ENCODE measurements around the gene LTA. TPM values are rescaled to one million over a fixed set of nuclear protein-coding genes. Genes with fewer than 3 reads are reported as not detected.

Gene LTA
- total and polyA plus RNA-seq, 2 donors (not counting 3 experiments of a cell fraction or from before 2014, with no cell fraction given), result 0.46 TPM; not detected in 1

GRCh38 chr6:31620586-31621319 is 48.7 kb downstream of the LTA start, which contains the start of gene PRRC2A:
Gene PRRC2A, plus strand, starts transcription at chr6:31620715. Its CDS starts 2,075 bp downstream, at chr6:31622790.
- Histone ChIP-seq H3K27ac (ENCODE audit: insufficient read depth, low read depth, low read length) (peak within 1 kb of the TSS; percentile 95), H2AFZ (ENCODE audit: low read depth, low read length) (peak within 1 kb of the TSS; percentile 65), H3K4me3 (replicated peaks in 1 of 3; ENCODE audit: insufficient read depth in 1 of 3, low read depth in 1 of 3, low read length in 3 of 3) (peak within 1 kb of the TSS; percentile 80 to 99 (median 95)), H3K79me2 (ENCODE audit: control insufficient read depth, insufficient read depth, low read length) (peaks cover 48% of the 10 kb centered on the region), H3K4me1 (ENCODE audit: control insufficient read depth, extremely low read depth, insufficient read depth, low read length) (peaks cover 13% of the 10 kb centered on the region), H3K4me2 (ENCODE audit: insufficient read depth, low read length) (peak within 1 kb of the TSS; percentile 92), H3K9me1 (replicated peaks; ENCODE audit: control insufficient read depth, extremely low read depth, insufficient read depth, low read length) (no peaks in the 10 kb centered on the region), H3K36me3 (ENCODE audit: control insufficient read depth in 2 of 2, extremely low read depth in 1 of 2, insufficient read depth in 2 of 2, low read length in 2 of 2) (peaks cover 15 to 21% of the 10 kb centered on the region in 2 experiments), H3K9ac (replicated peaks; ENCODE audit: extremely low read depth, insufficient read depth, low read length) (peak within 1 kb of the TSS; percentile 99), H4K20me1 (replicated peaks; ENCODE audit: control insufficient read depth, extremely low read depth, insufficient read depth, low read length) (no peaks in the 10 kb centered on the region), H3K9me3 (replicated peaks; ENCODE audit: control insufficient read depth, insufficient read depth, low read length) (no peaks in the 10 kb centered on the region), H3K27me3 (ENCODE audit: control insufficient read depth in 2 of 2, insufficient read depth in 2 of 2, low read length in 2 of 2) (no peaks in the 10 kb centered on the region)
- intact Hi-C loops (cut with micrococcal nuclease), result loop anchor here (1.0 to 5.0 kb wide), 10 partner anchors 32 to 243 kb away; partner anchors contain the start of genes ABHD16A, BAG6, DDX39B and HSPA1B
- ChIA-PET CTCF (interaction anchor here (0.9 to 3.9 kb wide), 4 partner anchors 19 to 70 kb away, joined by 3 to 18 read pairs (median 4); partner anchors contain the start of gene BAG6), POLR2A (interaction anchor here (1.1 to 2.2 kb wide), 4 partner anchors 13 to 78 kb away, joined by 3 to 4 read pairs (median 3); partner anchors contain the start of gene C6orf47)
- dilution Hi-C loops (cut with MboI; ENCODE audit: extremely low pct_ligation_motif_present, low sequenced_read_pairs), result no loop called here
- no TSS peak for BruUV-seq (replicated peaks)
- DNase-seq (ENCODE audit: low read depth, low spot score) (no peak), FAIRE-seq (peak; percentile 38)
- TF ChIP-seq POLR2AphosphoS5 (IDR thresholded peaks at IDR 0.05; ENCODE audit: insufficient read depth, low read depth, low read length), result peak; percentile 78
- no peak for TF ChIP-seq CTCF (IDR thresholded peaks at IDR 0.05; ENCODE audit: extremely low read depth in 1 of 2, insufficient read depth in 1 of 2, low read depth in 1 of 2, low read length in 2 of 2)
- peak; percentile 86 for TF ChIP-seq POLR2A (IDR thresholded peaks at IDR 0.05; ENCODE audit: low read depth, low read length)
- TF ChIP-seq MAX (IDR thresholded peaks at IDR 0.05; ENCODE audit: insufficient read depth, insufficient read length), result no peak
- TF ChIP-seq MYC (IDR thresholded peaks at IDR 0.05; ENCODE audit: low read depth, low read length), result peak; percentile 32
